HepG2 (cell line): Measurements from ENCODE around the gene OAF.
"Not testable (repeated sequence)": the region's sequence is repeated elsewhere in the genome, so short reads cannot be mapped to it uniquely, and the experiment has no call there.

ENCODE experiments used
- CBX5 ChIP-seq: sonication (generic); formaldehyde crosslinking; IDR thresholded peaks from 2 replicates; pipeline ENCODE4 v1.4.0; 2020; ENCODE audit warnings: missing genetic modification reagents, borderline replicate concordance
- SMAD3 ChIP-seq: sonication (generic); formaldehyde crosslinking; IDR thresholded peaks from 2 replicates; pipeline ENCODE4 v1.4.0; 2020; ENCODE audit warnings: missing genetic modification reagents
- SOX6 ChIP-seq, 2 experiments: fragments of 450-650 bp in 1 of 2; sonication (generic) in 1 of 2; formaldehyde crosslinking in 1 of 2; IDR thresholded peaks; 2 replicates each; pipeline versions ENCODE4 v1.4.0 to v1.6.1; 2017 to 2020; ENCODE audit warnings: antibody characterized with exemption in 1 of 2, mild to moderate bottlenecking in 1 of 2, missing genetic modification reagents in 1 of 2
- TF ChIP-seq, protein P1 (sequence below): sonication (generic); formaldehyde crosslinking; IDR thresholded peaks from 2 replicates; pipeline ENCODE4 v1.4.0; 2020; ENCODE audit warnings: missing genetic modification reagents
- TF ChIP-seq, protein P2 (sequence below): sonication (generic); formaldehyde crosslinking; IDR thresholded peaks from 2 replicates; pipeline ENCODE4 v1.5.0; 2020; ENCODE audit warnings: mild to moderate bottlenecking, missing genetic modification reagents, moderate library complexity
- TF ChIP-seq, protein P3 (sequence below), 2 experiments: IDR thresholded peaks; 2 replicates each; pipeline ENCODE4 v1.6.1; 2011 to 2012; ENCODE audit warnings: low read length in 2 of 2, borderline replicate concordance in 1 of 2, low read depth in 1 of 2, mild to moderate bottlenecking in 1 of 2, moderate library complexity in 1 of 2

DNA sequence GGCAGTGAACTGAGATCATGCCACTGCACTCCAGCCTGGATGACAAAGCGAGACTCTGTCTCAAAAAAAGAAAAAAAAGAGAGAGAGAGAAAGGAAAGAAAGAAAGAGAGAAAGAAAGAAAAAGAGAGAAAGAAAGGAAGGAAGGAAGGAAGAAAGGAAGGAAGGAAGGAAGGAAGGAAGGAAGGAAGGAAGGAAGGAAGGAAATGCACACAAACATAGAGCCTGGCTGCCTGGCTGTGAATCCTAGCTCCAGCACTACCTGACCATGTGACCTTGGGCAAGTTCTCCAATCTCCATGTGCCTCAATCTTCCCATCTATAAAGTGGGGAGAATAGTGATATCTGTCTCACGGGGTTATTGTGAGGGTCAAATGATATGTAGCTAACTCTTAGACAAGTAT lies 63.1 kb downstream of the OAF start:
- TF ChIP-seq, protein P1, sequence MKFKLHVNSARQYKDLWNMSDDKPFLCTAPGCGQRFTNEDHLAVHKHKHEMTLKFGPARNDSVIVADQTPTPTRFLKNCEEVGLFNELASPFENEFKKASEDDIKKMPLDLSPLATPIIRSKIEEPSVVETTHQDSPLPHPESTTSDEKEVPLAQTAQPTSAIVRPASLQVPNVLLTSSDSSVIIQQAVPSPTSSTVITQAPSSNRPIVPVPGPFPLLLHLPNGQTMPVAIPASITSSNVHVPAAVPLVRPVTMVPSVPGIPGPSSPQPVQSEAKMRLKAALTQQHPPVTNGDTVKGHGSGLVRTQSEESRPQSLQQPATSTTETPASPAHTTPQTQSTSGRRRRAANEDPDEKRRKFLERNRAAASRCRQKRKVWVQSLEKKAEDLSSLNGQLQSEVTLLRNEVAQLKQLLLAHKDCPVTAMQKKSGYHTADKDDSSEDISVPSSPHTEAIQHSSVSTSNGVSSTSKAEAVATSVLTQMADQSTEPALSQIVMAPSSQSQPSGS (CRISPR knock-in tag), result not testable (repeated sequence)
- TF ChIP-seq, protein P2, sequence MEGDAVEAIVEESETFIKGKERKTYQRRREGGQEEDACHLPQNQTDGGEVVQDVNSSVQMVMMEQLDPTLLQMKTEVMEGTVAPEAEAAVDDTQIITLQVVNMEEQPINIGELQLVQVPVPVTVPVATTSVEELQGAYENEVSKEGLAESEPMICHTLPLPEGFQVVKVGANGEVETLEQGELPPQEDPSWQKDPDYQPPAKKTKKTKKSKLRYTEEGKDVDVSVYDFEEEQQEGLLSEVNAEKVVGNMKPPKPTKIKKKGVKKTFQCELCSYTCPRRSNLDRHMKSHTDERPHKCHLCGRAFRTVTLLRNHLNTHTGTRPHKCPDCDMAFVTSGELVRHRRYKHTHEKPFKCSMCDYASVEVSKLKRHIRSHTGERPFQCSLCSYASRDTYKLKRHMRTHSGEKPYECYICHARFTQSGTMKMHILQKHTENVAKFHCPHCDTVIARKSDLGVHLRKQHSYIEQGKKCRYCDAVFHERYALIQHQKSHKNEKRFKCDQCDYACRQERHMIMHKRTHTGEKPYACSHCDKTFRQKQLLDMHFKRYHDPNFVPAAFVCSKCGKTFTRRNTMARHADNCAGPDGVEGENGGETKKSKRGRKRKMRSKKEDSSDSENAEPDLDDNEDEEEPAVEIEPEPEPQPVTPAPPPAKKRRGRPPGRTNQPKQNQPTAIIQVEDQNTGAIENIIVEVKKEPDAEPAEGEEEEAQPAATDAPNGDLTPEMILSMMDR (CRISPR knock-in tag), result not testable (repeated sequence)
- TF ChIP-seq SMAD3 (CRISPR knock-in tag); SOX6 (IDR thresholded peaks at IDR 0.05); SOX6 (CRISPR knock-in tag; IDR thresholded peaks at IDR 0.05); CBX5 (CRISPR knock-in tag): not testable (repeated sequence)
- TF ChIP-seq, protein P3, sequence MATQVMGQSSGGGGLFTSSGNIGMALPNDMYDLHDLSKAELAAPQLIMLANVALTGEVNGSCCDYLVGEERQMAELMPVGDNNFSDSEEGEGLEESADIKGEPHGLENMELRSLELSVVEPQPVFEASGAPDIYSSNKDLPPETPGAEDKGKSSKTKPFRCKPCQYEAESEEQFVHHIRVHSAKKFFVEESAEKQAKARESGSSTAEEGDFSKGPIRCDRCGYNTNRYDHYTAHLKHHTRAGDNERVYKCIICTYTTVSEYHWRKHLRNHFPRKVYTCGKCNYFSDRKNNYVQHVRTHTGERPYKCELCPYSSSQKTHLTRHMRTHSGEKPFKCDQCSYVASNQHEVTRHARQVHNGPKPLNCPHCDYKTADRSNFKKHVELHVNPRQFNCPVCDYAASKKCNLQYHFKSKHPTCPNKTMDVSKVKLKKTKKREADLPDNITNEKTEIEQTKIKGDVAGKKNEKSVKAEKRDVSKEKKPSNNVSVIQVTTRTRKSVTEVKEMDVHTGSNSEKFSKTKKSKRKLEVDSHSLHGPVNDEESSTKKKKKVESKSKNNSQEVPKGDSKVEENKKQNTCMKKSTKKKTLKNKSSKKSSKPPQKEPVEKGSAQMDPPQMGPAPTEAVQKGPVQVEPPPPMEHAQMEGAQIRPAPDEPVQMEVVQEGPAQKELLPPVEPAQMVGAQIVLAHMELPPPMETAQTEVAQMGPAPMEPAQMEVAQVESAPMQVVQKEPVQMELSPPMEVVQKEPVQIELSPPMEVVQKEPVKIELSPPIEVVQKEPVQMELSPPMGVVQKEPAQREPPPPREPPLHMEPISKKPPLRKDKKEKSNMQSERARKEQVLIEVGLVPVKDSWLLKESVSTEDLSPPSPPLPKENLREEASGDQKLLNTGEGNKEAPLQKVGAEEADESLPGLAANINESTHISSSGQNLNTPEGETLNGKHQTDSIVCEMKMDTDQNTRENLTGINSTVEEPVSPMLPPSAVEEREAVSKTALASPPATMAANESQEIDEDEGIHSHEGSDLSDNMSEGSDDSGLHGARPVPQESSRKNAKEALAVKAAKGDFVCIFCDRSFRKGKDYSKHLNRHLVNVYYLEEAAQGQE (IDR thresholded peaks at IDR 0.05; ENCODE audit: borderline replicate concordance in 1 of 2, low read depth in 1 of 2, low read length in 2 of 2), result not testable (repeated sequence)
